ENCODE data around the gene EP300. TPM values are rescaled to one million over a fixed set of nuclear protein-coding genes. Genes with fewer than 3 reads are reported as not detected.

The EP300 gene
- polyA plus RNA-seq, 1 experiment = 13.0 TPM

- H3K36me3 ChIP-seq (ENCODE audit: control insufficient read depth, insufficient read depth, low read length) = peaks cover 5% of the 10 kb centered on the region
- ChIA-PET CTCF (no interaction called here), POLR2A (no interaction called here)
- H3K4me3 ChIP-seq (ENCODE audit: low read depth, low read length) = no peak overlapping the region
- TF ChIP-seq CTCF (IDR thresholded peaks at IDR 0.05; ENCODE audit: insufficient read depth, low read depth, low read length) = no peak
- no peak for DNase-seq (ENCODE audit: low read depth)
- no peaks in the 10 kb centered on the region for H3K27me3 ChIP-seq (ENCODE audit: control insufficient read depth, insufficient read depth, low read length)
Measured at GRCh38 chr22:41110968-41111367, 18.6 kb downstream of the EP300 start.

- no peak for DNase-seq (ENCODE audit: low read depth)
- TF ChIP-seq CTCF (IDR thresholded peaks at IDR 0.05; ENCODE audit: insufficient read depth, low read depth, low read length) = no peak
- Histone ChIP-seq H3K27me3 (ENCODE audit: control insufficient read depth, insufficient read depth, low read length) (no peaks in the 10 kb centered on the region), H3K4me3 (ENCODE audit: low read depth, low read length) (no peak overlapping the region), H3K36me3 (ENCODE audit: control insufficient read depth, insufficient read depth, low read length) (peaks cover 14% of the 10 kb centered on the region)
- POLR2A ChIA-PET = no interaction called here
- CTCF ChIA-PET = no interaction called here
Measured at GRCh38 chr22:41116342-41116741, 23.9 kb downstream of the EP300 start.

GRCh38 chr22:41117127-41117965, 25.0 kb downstream of the EP300 start:
- no peak for TF ChIP-seq CTCF (IDR thresholded peaks at IDR 0.05; ENCODE audit: insufficient read depth, low read depth, low read length)
- CTCF ChIA-PET = no interaction called here

GRCh38 chr22:41123151-41123550, 30.8 kb downstream of the EP300 start:
- no peak for DNase-seq (ENCODE audit: low read depth)
- ChIA-PET POLR2A (no interaction called here), CTCF (no interaction called here)
- Histone ChIP-seq H3K4me3 (ENCODE audit: low read depth, low read length) (no peak overlapping the region), H3K27me3 (ENCODE audit: control insufficient read depth, insufficient read depth, low read length) (no peaks in the 10 kb centered on the region), H3K36me3 (ENCODE audit: control insufficient read depth, insufficient read depth, low read length) (peaks cover 16% of the 10 kb centered on the region)
- no peak for TF ChIP-seq CTCF (IDR thresholded peaks at IDR 0.05; ENCODE audit: insufficient read depth, low read depth, low read length)

More at GRCh38 chr22:41117127-41117965, 25.0 kb downstream of the EP300 start:
- H3K36me3 ChIP-seq (ENCODE audit: control insufficient read depth, insufficient read depth, low read length) = peaks cover 14% of the 10 kb centered on the region
- POLR2A ChIA-PET = no interaction called here
- DNase-seq (ENCODE audit: low read depth) = no peak
- no peaks in the 10 kb centered on the region for H3K27me3 ChIP-seq (ENCODE audit: control insufficient read depth, insufficient read depth, low read length)
- no peak overlapping the region for H3K4me3 ChIP-seq (ENCODE audit: low read depth, low read length)

GRCh38 chr22:41124086-41124485, 31.7 kb downstream of the EP300 start:
- CTCF ChIA-PET = no interaction called here
- peaks cover 11% of the 10 kb centered on the region for H3K36me3 ChIP-seq (ENCODE audit: control insufficient read depth, insufficient read depth, low read length)
- TF ChIP-seq CTCF (IDR thresholded peaks at IDR 0.05; ENCODE audit: insufficient read depth, low read depth, low read length) = no peak
- H3K27me3 ChIP-seq (ENCODE audit: control insufficient read depth, insufficient read depth, low read length) = no peaks in the 10 kb centered on the region
- POLR2A ChIA-PET = no interaction called here
- DNase-seq (ENCODE audit: low read depth) = no peak
- no peak overlapping the region for H3K4me3 ChIP-seq (ENCODE audit: low read depth, low read length)
